HCT116 (cell line): Measurements from ENCODE around the gene B4GALNT4. TPM values are rescaled to one million over a fixed set of nuclear protein-coding genes. Genes with fewer than 3 reads are reported as not detected.
A peak's percentile ranks its signal among the peaks of the same experiment; 100 is the strongest.

Source experiments
- ATAC-seq: fragments of 200-7000 bp; cut with Tn5 transposase; 2 replicates; pipeline ENCODE4 v1.9.1; 2020; ENCODE audit warnings: mild to moderate bottlenecking, moderate library complexity
- BruUV-seq: library from RNA; stranded (reverse); fragments of 400-500 nt; replicated peaks from 2 replicates; lab custom pipeline; 2021; lab: Mats Ljungman, UMichigan
- CTCF ChIA-PET: fragments of 300-600 bp; sonication (Branson Sonifier 250); formaldehyde crosslinking; loops from one replicate; lab custom pipeline; 2021; ENCODE audit warnings: antibody characterized with exemption; lab: Charles Lee
- POLR2A ChIA-PET: fragments of 300-600, 350-600 bp; sonication (Branson Sonifier 250); formaldehyde crosslinking; loops from one replicate; lab custom pipeline; 2021; ENCODE audit warnings: antibody characterized with exemption; lab: Charles Lee
- RAD21 ChIA-PET, 2 experiments: fragments of 300-600 bp; sonication (Branson Sonifier 250); formaldehyde crosslinking; loops; one replicate each; lab custom pipeline; 2023; ENCODE audit warnings: low total read pairs in 2 of 2; ENCODE audit not compliant: uncharacterized antibody in 2 of 2, unreplicated experiment in 2 of 2, low non-redundant PET in 1 of 2; lab: Charles Lee
- DNase-seq: peaks from one replicate; pipeline ENCODE4 v3.0.0-alpha.2; 2010; ENCODE audit warnings: low read depth, low spot score
- H2AFZ ChIP-seq: fragments of 200-600 bp; shearing (Covaris generic), sonication (generic); 2 replicates; pipeline ENCODE4 v1.6.1; 2017; ENCODE audit warnings: low read depth, mixed run types, mixed read lengths, antibody characterized with exemption, low read length; ENCODE audit not compliant: poor library complexity, severe bottlenecking
- H3K27ac ChIP-seq: 2 replicates; pipeline ENCODE4 v1.5.1; 2012; ENCODE audit warnings: low read depth, low read length
- H3K27me3 ChIP-seq: fragments of 200-600 bp; sonication (generic); 2 replicates; pipeline ENCODE4 v1.6.1; 2016; ENCODE audit warnings: mixed run types, low read length, mixed read lengths; ENCODE audit not compliant: insufficient read depth
- H3K36me3 ChIP-seq, 2 experiments: fragments of 200-500 bp in 1 of 2; fragments of 200-600 bp in 1 of 2; sonication (Bioruptor generic) in 1 of 2; sonication (generic) in 1 of 2; 2 replicates each; pipeline versions ENCODE4 v1.5.1 to v1.6.1; 2014 to 2016; ENCODE audit warnings: low read length in 2 of 2, inconsistent platforms in 1 of 2, mixed read lengths in 1 of 2, mixed run types in 1 of 2; ENCODE audit not compliant: insufficient read depth in 2 of 2, control insufficient read depth in 1 of 2
- H3K4me1 ChIP-seq, 2 experiments: fragments of 200-600 bp in 1 of 2; sonication (generic) in 1 of 2; 2 replicates each; pipeline versions ENCODE4 v1.5.1 to v1.6.1; 2012 to 2017; ENCODE audit warnings: low read length in 2 of 2, inconsistent platforms in 1 of 2, mild to moderate bottlenecking in 1 of 2, mixed read lengths in 1 of 2, mixed run types in 1 of 2, moderate library complexity in 1 of 2; ENCODE audit not compliant: insufficient read depth in 2 of 2, control insufficient read depth in 1 of 2
- H3K4me2 ChIP-seq: fragments of 200-600 bp; sonication (generic); 2 replicates; pipeline ENCODE4 v1.6.1; 2017; ENCODE audit warnings: mixed run types, low read length, mixed read lengths
- H3K4me3 ChIP-seq, 2 experiments: fragments of 200-600 bp in 1 of 2; sonication (generic) in 1 of 2; replicated peaks in 1 of 2; 2 replicates each; pipeline ENCODE4 v1.5.1; 2011 to 2016; ENCODE audit warnings: low read length in 2 of 2, control low read depth in 1 of 2, low read depth in 1 of 2, mild to moderate bottlenecking in 1 of 2, mixed read lengths in 1 of 2, mixed run types in 1 of 2
- H3K79me2 ChIP-seq: fragments of 200-600 bp; sonication (generic); 2 replicates; pipeline ENCODE4 v1.6.1; 2017; ENCODE audit warnings: mild to moderate bottlenecking, mixed run types, low read length, moderate library complexity, mixed read lengths; ENCODE audit not compliant: insufficient read depth
- H3K9ac ChIP-seq: fragments of 200-600 bp; sonication (generic); 2 replicates; pipeline ENCODE4 v1.6.1; 2016; ENCODE audit warnings: low read length, mixed read lengths
- H3K9me2 ChIP-seq: fragments of 200-600 bp; sonication (generic), shearing (Covaris generic); 2 replicates; pipeline ENCODE4 v1.6.1; 2017; ENCODE audit warnings: mixed run types, mild to moderate bottlenecking, moderate library complexity; ENCODE audit not compliant: insufficient read depth
- H3K9me3 ChIP-seq, 2 experiments: fragments of 200-500 bp in 1 of 2; fragments of 200-600 bp in 1 of 2; sonication (Bioruptor generic) in 1 of 2; sonication (generic) in 1 of 2; 2 replicates each; pipeline ENCODE4 v1.6.1; 2014 to 2017; ENCODE audit warnings: low read length in 2 of 2, mixed read lengths in 2 of 2, inconsistent platforms in 1 of 2, low read depth in 1 of 2, mild to moderate bottlenecking in 1 of 2, mixed run types in 1 of 2, moderate library complexity in 1 of 2; ENCODE audit not compliant: control insufficient read depth in 1 of 2, insufficient read depth in 1 of 2
- H4K20me1 ChIP-seq: fragments of 200-600 bp; sonication (generic), shearing (Covaris generic); 2 replicates; pipeline ENCODE4 v1.6.1; 2017; ENCODE audit warnings: mixed run types, mild to moderate bottlenecking, moderate library complexity; ENCODE audit not compliant: insufficient read depth
- ATF3 ChIP-seq: IDR thresholded peaks from 2 replicates; pipeline ENCODE4 v1.6.1; 2012
- CBX3 ChIP-seq: IDR thresholded peaks from 2 replicates; pipeline ENCODE4 v1.6.1; 2012; ENCODE audit warnings: low read depth
- CEBPB ChIP-seq: IDR thresholded peaks from 2 replicates; pipeline ENCODE4 v1.6.1; 2012; ENCODE audit warnings: low read depth
- CTCF ChIP-seq, 3 experiments: fragments of 200-600 bp in 1 of 3; sonication (generic) in 1 of 3; IDR thresholded peaks in 2 of 3; conservative IDR thresholded peaks in 1 of 3; 2 replicates each; pipeline ENCODE4 v1.5.1; 2012 to 2017; ENCODE audit warnings: low read depth in 2 of 3, low read length in 2 of 3, antibody characterized with exemption in 1 of 3, borderline replicate concordance in 1 of 3, control low read depth in 1 of 3, mild to moderate bottlenecking in 1 of 3, mixed read lengths in 1 of 3, mixed run types in 1 of 3, moderate library complexity in 1 of 3; ENCODE audit not compliant: insufficient read depth in 1 of 3
- EGR1 ChIP-seq: IDR thresholded peaks from 2 replicates; pipeline ENCODE4 v1.6.1; 2012; ENCODE audit warnings: low read depth
- ELF1 ChIP-seq: IDR thresholded peaks from 2 replicates; pipeline ENCODE4 v1.6.1; 2012; ENCODE audit warnings: low read depth, borderline replicate concordance
- EZH2 ChIP-seq: fragments of 200-600 bp; sonication (generic); IDR thresholded peaks from 2 replicates; pipeline ENCODE4 v1.6.1; 2017; ENCODE audit warnings: antibody characterized with exemption, mixed run types
- EZH2phosphoT487 ChIP-seq: fragments of 200-600 bp; IDR thresholded peaks from 2 replicates; pipeline ENCODE4 v1.6.1; 2018; ENCODE audit warnings: antibody characterized with exemption, borderline replicate concordance
- FOSL1 ChIP-seq: IDR thresholded peaks from 2 replicates; pipeline ENCODE4 v1.6.1; 2012; ENCODE audit warnings: low read depth
- JUND ChIP-seq: IDR thresholded peaks from 2 replicates; pipeline ENCODE4 v1.6.1; 2012
- MAX ChIP-seq: IDR thresholded peaks from 2 replicates; pipeline ENCODE4 v1.6.1; 2012
- POLR2A ChIP-seq: IDR thresholded peaks from 2 replicates; pipeline ENCODE4 v1.7.0; 2011; ENCODE audit warnings: borderline replicate concordance; ENCODE audit not compliant: insufficient read depth, insufficient read length; ENCODE audit errors: extremely low read depth
- POLR2AphosphoS5 ChIP-seq: IDR thresholded peaks from 2 replicates; pipeline ENCODE4 v1.6.1; 2011; ENCODE audit warnings: mild to moderate bottlenecking, low read depth, low read length, moderate library complexity
- RAD21 ChIP-seq: IDR thresholded peaks from 2 replicates; pipeline ENCODE4 v1.6.1; 2012; ENCODE audit warnings: low read depth, mild to moderate bottlenecking
- REST ChIP-seq: IDR thresholded peaks from 2 replicates; pipeline ENCODE4 v1.6.1; 2012; ENCODE audit warnings: low read depth
- SIN3A ChIP-seq: IDR thresholded peaks from 2 replicates; pipeline ENCODE4 v1.6.1; 2012; ENCODE audit warnings: low read depth
- SP1 ChIP-seq: IDR thresholded peaks from 2 replicates; pipeline ENCODE4 v1.6.1; 2012; ENCODE audit warnings: low read depth
- SRF ChIP-seq: IDR thresholded peaks from 2 replicates; pipeline ENCODE4 v1.6.1; 2012; ENCODE audit warnings: low read depth
- YY1 ChIP-seq: IDR thresholded peaks from 2 replicates; pipeline ENCODE4 v1.6.1; 2011; ENCODE audit warnings: low read length, low read depth, moderate library complexity, mild to moderate bottlenecking; ENCODE audit not compliant: insufficient replicate concordance; ENCODE audit errors: extremely low read depth
- ZFX ChIP-seq: fragments of 450-650 bp; IDR thresholded peaks from 2 replicates; pipeline ENCODE4 v1.6.1; 2017
- ZNF274 ChIP-seq: fragments of 200-500 bp; sonication (Bioruptor generic); IDR thresholded peaks from 2 replicates; pipeline ENCODE4 v1.6.1; 2014; ENCODE audit warnings: mild to moderate bottlenecking, low read depth, low read length, inconsistent platforms
- intact Hi-C: fragments of 100-400 bp; cut with micrococcal nuclease; formaldehyde crosslinking; loops from 2 replicates; pipeline ENCODE4 v1.10.0; 2022
- total RNA-seq: library from RNA; stranded (reverse); gene quantifications from one replicate; pipeline ENCODE4 v1.2.1, GENCODE V29; 2021; ENCODE audit not compliant: unreplicated experiment

The B4GALNT4 gene
- total RNA-seq, 1 experiment from 2014 or later: 54.3 TPM

GRCh38 chr11:355581-356458 is 13.5 kb upstream of the B4GALNT4 start:
- Histone ChIP-seq H3K27me3 (no peaks in the 10 kb centered on the region), H3K4me2 (peak overlapping the region; percentile 86), H3K36me3 (no peaks in the 10 kb centered on the region), H3K27ac (peak overlapping the region; percentile 99), H3K79me2 (no peaks in the 10 kb centered on the region), H3K9me3 (peaks cover 5 to 6% of the 10 kb centered on the region in 2 experiments; a peak in 2 of 4 replicates), H3K9me2 (no peaks in the 10 kb centered on the region), H3K4me1 (peaks cover 12 to 16% of the 10 kb centered on the region in 2 experiments), H3K4me3 (peak overlapping the region; percentile 36 to 54), H2AFZ (no peak overlapping the region), H4K20me1 (no peaks in the 10 kb centered on the region), H3K9ac (peak overlapping the region; percentile 80)
- CTCF ChIA-PET: interaction anchor here (0.6 to 1.9 kb wide), 9 partner anchors 13 to 118 kb away, joined by 3 to 10 read pairs (median 3); no protein-coding TSS in a partner anchor
- intact Hi-C loops: loop anchor here (5.0 kb wide), 1 partner anchor 54 kb away; no protein-coding TSS in a partner anchor
- RAD21 ChIA-PET: interaction anchor here in 1 of 2 experiments (0.6 to 1.1 kb wide), 3 partner anchors 35 to 52 kb away, joined by 3 to 5 read pairs (median 5); no protein-coding TSS in a partner anchor
- POLR2A ChIA-PET: interaction anchor here (0.6 to 1.7 kb wide), 7 partner anchors 10 to 392 kb away, joined by 3 to 8 read pairs (median 4); partner anchors contain the start of genes BET1L, RIC8A and TALDO1
- DNase-seq: peak; percentile 65
- BruUV-seq: TSS peak; percentile 97
- peak; percentile 94 for ATAC-seq
- TF ChIP-seq SRF (no peak), EZH2 (no peak), POLR2AphosphoS5 (peak; percentile 80), CTCF (IDR thresholded peaks at IDR 0.05 in 2 of 3, conservative IDR thresholded peaks at IDR 0.05 in 1 of 3; ENCODE audit: borderline replicate concordance in 1 of 3, insufficient read depth in 1 of 3, low read depth in 2 of 3, low read length in 2 of 3) (no peak), EGR1 (no peak), ZNF274 (no peak), RAD21 (peak; percentile 41), YY1 (peak; percentile 73), ELF1 (no peak), FOSL1 (no peak), SIN3A (peak; percentile 34; the same call in 1 of the 2 replicates), MAX (peak; percentile 61), CEBPB (no peak), CBX3 (peak; percentile 67), POLR2A (peak; percentile 11), JUND (peak; percentile 44; the same call in 1 of the 2 replicates), ATF3 (no peak), REST (no peak), SP1 (peak; percentile 68), EZH2phosphoT487 (no peak), ZFX (peak; percentile 53; the same call in 1 of the 2 replicates)
